Heart right ventricle (tissue), 16 donors: Measurements from ENCODE around the gene UHRF1. TPM values are rescaled to one million over a fixed set of nuclear protein-coding genes. Genes with fewer than 3 reads are reported as not detected.
"Not testable (repeated sequence)": the region's sequence is repeated elsewhere in the genome, so short reads cannot be mapped to it uniquely, and the experiment has no call there.

Experiments used
- ATAC-seq, 8 donors: fragments of 200-7000 bp; cut with Tn5 transposase; one replicate each; pipeline ENCODE4 v1.9.1; 2020; ENCODE audit warnings: mild to moderate bottlenecking in 8 of 8, moderate library complexity in 8 of 8, moderate number of reproducible peaks in 1 of 8
- DNase-seq, 2 donors: peaks; one replicate each; pipeline ENCODE4 v3.0.0-alpha.2; 2020
- H3K27ac ChIP-seq, 10 donors: fragments of 200-600 bp; sonication (generic) in 2 of 10; one replicate each; pipeline versions ENCODE4 v1.5.0 to v1.8.0; 2020 to 2022; ENCODE audit warnings: mild to moderate bottlenecking in 3 of 10
- H3K27me3 ChIP-seq, 7 donors: fragments of 200-600 bp; one replicate each; pipeline ENCODE4 v1.8.0; 2021 to 2022; ENCODE audit warnings: mild to moderate bottlenecking in 2 of 7
- H3K36me3 ChIP-seq, 9 donors: fragments of 200-600 bp; sonication (generic) in 1 of 9; one replicate each; pipeline versions ENCODE4 v1.5.0 to v1.8.0; 2020 to 2022; ENCODE audit warnings: mild to moderate bottlenecking in 2 of 9
- H3K4me1 ChIP-seq, 9 donors: fragments of 200-600 bp; sonication (generic) in 1 of 9; one replicate each; pipeline versions ENCODE4 v1.5.0 to v1.8.0; 2020 to 2022; ENCODE audit warnings: mild to moderate bottlenecking in 4 of 9
- H3K4me3 ChIP-seq, 10 donors: fragments of 200-600 bp; sonication (generic) in 2 of 10; one replicate each; pipeline versions ENCODE4 v1.5.0 to v1.8.0; 2020 to 2022; ENCODE audit warnings: mild to moderate bottlenecking in 7 of 10, moderate library complexity in 2 of 10
- H3K9me3 ChIP-seq, 11 donors: fragments of 200-600 bp in 10 of 11; sonication (generic) in 2 of 11; one replicate each; pipeline versions ENCODE4 v1.5.0 to v1.8.0; 2013 to 2022; ENCODE audit warnings: mild to moderate bottlenecking in 2 of 11, control low read depth in 1 of 11, moderate library complexity in 1 of 11
- WGBS, 2 donors: extraction: QIAGEN DNeasy Blood & Tissue Kit; methylation state at CpG; one replicate each; pipeline ENCODE4 v1.1.7; 2013; ENCODE audit warnings: inconsistent platforms in 1 of 2; 5-methylcytosine and 5-hydroxymethylcytosine counted together
- intact Hi-C, 10 donors: fragments of 100-400 bp; cut with DNase I; formaldehyde crosslinking; loops; one replicate each; pipeline versions ENCODE4 v1.11.1 to v1.14.2; 2022
- polyA plus RNA-seq, 2 donors: library from polyadenylated mRNA; stranded (reverse); fragments of 200-250 nt; gene quantifications; one replicate each; pipeline ENCODE4 v1.2.3, GENCODE V29; 2013
- total RNA-seq, 10 donors: library from RNA; stranded (reverse); fragmentation: NEBNext Ultra II Directional in 3 of 10; extraction: Animal tissue kit (Norgen Biotek cat#: 25700) in 3 of 10; gene quantifications; one replicate each; pipeline versions ENCODE4 v1.2.1 to v1.2.4, GENCODE V29; 2021 to 2023
- TF ChIP-seq, protein P1 (sequence below), 9 donors: fragments of 200-600 bp; sonication (generic) in 2 of 9; IDR thresholded peaks; one replicate each; pipeline versions ENCODE4 v1.5.0 to v1.8.0; 2021 to 2022; ENCODE audit warnings: antibody characterized with exemption in 9 of 9, mild to moderate bottlenecking in 5 of 9, moderate library complexity in 1 of 9
- donor health status: Arrhythmogenic right ventricular cardiomyopathy.
- donor health status: ischemic (EF 13 %, LVEDD 7.1; RV severe dilation, severe dysfunction).
- donor health status: healthy with polysubstance abuse.
- donor health status: DM: no; HTN: yes; CAD: no.
- donor health status: DM: no; HTN: no; CAD: no.
- donor health status: ischemic (EF 25% LVEDD 6.9; RV normal size, moderate dysfunction).
- donor health status: ischemic (EF 25% LVEDD 5.7; RV mildly dilated, moderate dysfunction).
- donor health status: healthy.
- donor health status: DM: yes; HTN: yes; CAD: no.
- donor health status: Ischemic cardiomyopathy.
- donor health status: ischemic (EF 35%, LVEDD 5.7; RV mildly dilated, moderate dysfunction).
- donor health status: nonischemic (EF 11% LVEDD 7.7; RV severe dilation, severe dysfunction).
- donor health status: DM: yes; HTN: yes; CAD: no.
- donor health status: PGD.
- donor health status: ischemic (EF 29% LVEDD 5.4; RV normal size, mild dysfunction).
- donor health status: nonischemic (EF 23%, LVEDD 6.1; RV moderate dilation, normal function).

The UHRF1 gene
- total and polyA plus RNA-seq, 12 donors = 0.35 to 6.2 (median 0.75) TPM

DNA sequence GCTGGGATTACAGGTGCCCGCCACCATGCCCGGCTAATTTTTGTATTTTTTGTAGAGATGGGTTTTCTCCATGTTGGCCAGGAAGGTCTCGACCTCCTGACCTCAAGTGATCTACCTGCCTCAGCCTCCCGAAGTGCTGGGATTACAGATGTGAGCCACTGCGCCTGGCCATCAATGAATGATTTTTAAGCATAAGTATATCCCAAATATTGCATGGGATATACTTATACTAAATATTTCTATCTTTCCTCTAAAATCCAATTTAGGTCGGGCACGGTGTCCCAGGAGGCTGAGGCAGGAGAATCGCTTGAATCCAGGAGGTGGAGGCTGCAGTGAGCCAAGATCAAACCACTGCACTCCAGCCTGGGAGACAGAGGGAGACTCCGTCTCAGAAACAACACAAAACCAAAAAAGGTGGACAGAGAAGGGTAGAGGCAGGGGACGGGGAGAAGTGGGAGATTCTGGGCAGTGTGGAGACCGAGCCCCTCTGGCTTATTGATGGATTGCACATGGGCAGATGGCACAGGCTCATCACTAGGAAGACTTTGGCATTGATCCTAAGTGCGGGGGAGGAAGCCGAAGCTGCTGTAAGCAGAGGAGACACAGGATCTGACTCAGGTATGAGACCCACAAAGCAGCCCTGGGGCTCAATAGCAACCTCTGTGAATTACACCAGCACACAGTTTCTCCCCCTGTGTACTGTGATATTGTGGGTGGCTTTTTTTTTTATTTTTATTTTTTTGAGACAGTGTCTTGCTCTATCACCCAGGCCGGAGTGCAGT lies 20.1 kb upstream of the UHRF1 start:
- H3K27me3 ChIP-seq = peaks cover 0 to 8% (median 0%) of the 10 kb centered on the region in 7 donors
- no peaks in the 10 kb centered on the region for H3K9me3 ChIP-seq
- H3K36me3 ChIP-seq = no peaks in the 10 kb centered on the region
- TF ChIP-seq, protein P1, sequence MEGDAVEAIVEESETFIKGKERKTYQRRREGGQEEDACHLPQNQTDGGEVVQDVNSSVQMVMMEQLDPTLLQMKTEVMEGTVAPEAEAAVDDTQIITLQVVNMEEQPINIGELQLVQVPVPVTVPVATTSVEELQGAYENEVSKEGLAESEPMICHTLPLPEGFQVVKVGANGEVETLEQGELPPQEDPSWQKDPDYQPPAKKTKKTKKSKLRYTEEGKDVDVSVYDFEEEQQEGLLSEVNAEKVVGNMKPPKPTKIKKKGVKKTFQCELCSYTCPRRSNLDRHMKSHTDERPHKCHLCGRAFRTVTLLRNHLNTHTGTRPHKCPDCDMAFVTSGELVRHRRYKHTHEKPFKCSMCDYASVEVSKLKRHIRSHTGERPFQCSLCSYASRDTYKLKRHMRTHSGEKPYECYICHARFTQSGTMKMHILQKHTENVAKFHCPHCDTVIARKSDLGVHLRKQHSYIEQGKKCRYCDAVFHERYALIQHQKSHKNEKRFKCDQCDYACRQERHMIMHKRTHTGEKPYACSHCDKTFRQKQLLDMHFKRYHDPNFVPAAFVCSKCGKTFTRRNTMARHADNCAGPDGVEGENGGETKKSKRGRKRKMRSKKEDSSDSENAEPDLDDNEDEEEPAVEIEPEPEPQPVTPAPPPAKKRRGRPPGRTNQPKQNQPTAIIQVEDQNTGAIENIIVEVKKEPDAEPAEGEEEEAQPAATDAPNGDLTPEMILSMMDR (IDR thresholded peaks at IDR 0.05) = no peak
- intact Hi-C loops = no loop called here
- 90 to 91% methylated on average over 14 of the region's 14 CpGs for WGBS, 2 donors
- no peak overlapping the region for H3K4me3 ChIP-seq
- DNase-seq = no peak
- H3K27ac ChIP-seq = no peak overlapping the region
- H3K4me1 ChIP-seq = peaks cover 0 to 6% (median 0%) of the 10 kb centered on the region in 9 donors
- no peak for ATAC-seq

DNA sequence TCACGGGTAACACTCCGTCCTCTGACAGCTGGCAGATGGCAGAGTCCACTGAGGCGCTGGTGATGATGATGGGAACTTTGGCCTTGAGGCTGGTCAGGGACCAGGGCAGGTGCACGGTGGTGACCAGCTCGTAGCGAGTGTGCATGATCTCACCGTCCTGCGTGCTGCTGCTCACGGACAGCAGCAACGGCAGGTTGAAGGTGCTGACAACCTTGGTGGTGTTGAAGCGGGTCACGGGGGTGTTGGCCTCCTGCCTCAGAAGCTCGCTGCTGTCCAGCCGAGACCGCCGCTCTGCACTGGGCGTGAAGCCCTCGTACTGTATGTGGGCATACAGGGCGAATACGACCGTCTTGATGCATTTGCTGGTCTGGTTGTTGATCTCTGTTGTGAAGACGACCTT lies 18.2 kb upstream of the UHRF1 start:
- intact Hi-C loops = no loop called here
- peaks cover 0 to 8% (median 0%) of the 10 kb centered on the region in 7 donors for H3K27me3 ChIP-seq
- no peaks in the 10 kb centered on the region for H3K9me3 ChIP-seq
- H3K36me3 ChIP-seq = no peaks in the 10 kb centered on the region
- ATAC-seq (peak in 7 of 8 donors; percentile 34 to 81 (median 64)), DNase-seq (peak in 1 of 2 donors; percentile 40)
- TF ChIP-seq, protein P1 (IDR thresholded peaks at IDR 0.05) = no peak
- H3K4me3 ChIP-seq = no peak overlapping the region
- 37 to 56% methylated on average over 22 of the region's 22 CpGs for WGBS, 2 donors
- no peak overlapping the region for H3K27ac ChIP-seq
- H3K4me1 ChIP-seq = peaks cover 0 to 13% (median 4%) of the 10 kb centered on the region in 9 donors

DNA sequence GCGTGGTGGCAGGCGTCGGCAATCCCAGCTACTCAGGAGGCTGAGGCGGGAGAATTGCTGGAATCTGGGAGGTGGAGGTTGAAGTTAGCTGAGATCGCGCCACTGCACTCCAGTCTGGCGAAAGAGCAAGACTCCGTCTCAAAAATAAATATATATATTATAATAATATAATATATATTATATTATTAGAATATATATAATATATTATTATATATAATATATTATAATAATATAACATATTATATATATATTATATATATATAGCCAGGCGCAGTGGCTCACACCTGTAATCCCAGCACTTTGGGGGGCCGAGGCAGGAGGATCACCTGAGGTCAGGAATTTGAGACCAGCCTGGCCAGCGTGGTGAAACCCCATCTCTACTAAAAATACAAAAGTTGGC lies 16.3 kb upstream of the UHRF1 start:
- H3K27ac ChIP-seq, ATAC-seq, intact Hi-C loops, H3K4me3 ChIP-seq, H3K27me3 ChIP-seq, H3K36me3 ChIP-seq, H3K9me3 ChIP-seq, DNase-seq: not testable (repeated sequence)
- H3K4me1 ChIP-seq = peaks cover 0 to 13% (median 4%) of the 10 kb centered on the region in 9 donors
- WGBS, 2 donors = 94% methylated on average over 11 of the region's 11 CpGs

DNA sequence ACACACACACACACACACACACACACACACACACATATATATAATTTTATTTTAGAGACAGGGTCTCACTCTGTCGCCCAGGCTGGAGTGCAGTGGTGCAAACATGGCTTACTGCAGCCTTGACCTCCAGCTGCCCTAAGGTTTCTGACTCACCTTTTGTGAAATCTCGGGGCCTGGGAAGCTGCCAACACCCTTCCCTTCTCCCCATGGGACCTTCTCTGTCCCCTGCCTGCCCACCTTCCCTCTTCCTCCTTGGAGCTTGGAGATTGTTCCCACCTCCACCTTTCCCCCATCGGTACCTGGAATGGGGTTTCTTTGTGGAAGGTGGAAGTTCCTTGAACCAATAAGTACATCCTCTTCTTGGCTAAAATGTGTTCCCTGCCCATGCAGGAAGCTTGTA lies 12.9 kb upstream of the UHRF1 start:
- Histone ChIP-seq H3K27ac (no peak overlapping the region), H3K9me3 (no peaks in the 10 kb centered on the region), H3K4me1 (peaks cover 0 to 13% (median 4%) of the 10 kb centered on the region in 9 donors), H3K27me3 (peaks cover 0 to 7% (median 0%) of the 10 kb centered on the region in 7 donors), H3K36me3 (no peaks in the 10 kb centered on the region), H3K4me3 (no peak overlapping the region)
- no peak for DNase-seq
- intact Hi-C loops = no loop called here
- WGBS, 2 donors = 50 to 57% methylated on average over 3 of the region's 3 CpGs
- ATAC-seq = no peak
- TF ChIP-seq, protein P1 (IDR thresholded peaks at IDR 0.05) = no peak

DNA sequence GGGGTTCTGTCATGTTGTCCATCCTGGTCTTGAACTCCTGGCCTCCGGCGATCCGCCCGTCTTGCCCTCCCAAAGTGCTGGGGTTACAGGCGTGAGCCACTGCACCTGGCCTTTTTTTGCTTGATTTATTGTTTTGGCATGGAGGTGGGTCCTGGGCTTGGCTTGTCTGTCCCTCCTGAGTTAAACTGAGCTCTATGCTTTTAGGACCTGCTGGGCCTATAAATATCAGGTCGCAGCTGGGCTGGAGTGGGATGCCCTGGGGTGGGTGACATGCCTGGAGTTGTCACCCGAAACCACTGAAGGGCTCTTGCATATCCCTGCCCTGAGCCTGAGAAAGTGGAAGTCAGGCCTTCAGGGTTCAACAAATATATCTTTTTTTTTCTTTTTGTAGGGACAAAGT lies 12.2 kb upstream of the UHRF1 start:
- no peak for ATAC-seq

DNA sequence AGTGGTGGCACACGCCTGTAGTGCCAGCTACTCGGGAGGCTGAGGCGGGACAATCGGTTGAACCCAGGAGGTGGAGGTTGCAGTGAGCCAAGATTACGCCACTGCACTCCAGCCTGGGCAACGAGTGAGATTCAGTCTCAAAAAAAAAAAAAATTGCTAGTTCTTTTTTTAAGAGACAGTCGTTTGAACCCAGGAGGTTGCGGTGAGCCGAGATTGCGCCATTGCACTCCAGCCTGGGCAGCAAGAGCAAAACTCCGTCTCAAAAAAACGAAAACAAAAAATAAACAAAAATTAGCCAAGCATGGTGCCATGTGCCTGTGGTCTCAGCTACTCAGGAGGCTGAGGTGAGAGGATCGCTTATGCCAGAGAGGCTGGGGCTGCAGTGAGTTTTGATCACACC lies 8.4 kb upstream of the UHRF1 start:
- 87 to 89% methylated on average over 13 of the region's 13 CpGs for WGBS, 2 donors
- DNase-seq, H3K36me3 ChIP-seq, H3K9me3 ChIP-seq, H3K27me3 ChIP-seq, intact Hi-C loops, H3K4me1 ChIP-seq, H3K4me3 ChIP-seq, H3K27ac ChIP-seq, ATAC-seq: not testable (repeated sequence)

More for the DNA sequence above, 12.2 kb upstream of the UHRF1 start:
- H3K27ac ChIP-seq = no peak overlapping the region
- no peak overlapping the region for H3K4me3 ChIP-seq
- WGBS, 2 donors = 92 to 96% methylated on average over 7 of the region's 7 CpGs
- peaks cover 0 to 13% (median 4%) of the 10 kb centered on the region in 9 donors for H3K4me1 ChIP-seq
- TF ChIP-seq, protein P1 (IDR thresholded peaks at IDR 0.05) = no peak
- H3K27me3 ChIP-seq = peaks cover 0 to 3% (median 0%) of the 10 kb centered on the region in 7 donors
- intact Hi-C loops = no loop called here
- no peaks in the 10 kb centered on the region for H3K9me3 ChIP-seq
- no peak for DNase-seq
- no peaks in the 10 kb centered on the region for H3K36me3 ChIP-seq
